Measurements from ENCODE around the gene IPCEF1. TPM values are rescaled to one million over a fixed set of nuclear protein-coding genes. Genes with fewer than 3 reads are reported as not detected.

The IPCEF1 gene
- total and polyA plus RNA-seq, 2 of the 8 experiments (the other 6 are each of a cell fraction or from before 2014, with no cell fraction given): 0.41 to 0.78 TPM

- Histone ChIP-seq H3K14ac (ENCODE audit: insufficient read length) (no peak overlapping the region), H3K79me2 (ENCODE audit: control insufficient read depth in 1 of 2, insufficient read depth in 2 of 2, low read length in 2 of 2) (no peaks in the 10 kb centered on the region), H4K20me1 (replicated peaks in 1 of 2; ENCODE audit: control insufficient read depth in 1 of 2, insufficient read depth in 2 of 2, low read length in 2 of 2) (no peaks in the 10 kb centered on the region), H4K8ac (ENCODE audit: extremely low read depth, insufficient read depth, low read length) (no peak overlapping the region), H3K4me3 (ENCODE audit: extremely low read depth in 1 of 4, insufficient read depth in 2 of 4, low read depth in 3 of 4, low read length in 4 of 4) (no peak overlapping the region), H2BK5ac (ENCODE audit: low read depth, low read length) (no peak overlapping the region), H2BK120ac (replicated peaks; ENCODE audit: low read depth, low read length) (no peak overlapping the region), H3K23ac (ENCODE audit: insufficient read length) (no peak overlapping the region), H4K91ac (replicated peaks; ENCODE audit: insufficient read length, low read length) (no peak overlapping the region), H2BK20ac (ENCODE audit: low read length) (no peak overlapping the region), H3K4me2 (ENCODE audit: insufficient read depth in 1 of 2, low read depth in 2 of 2, low read length in 2 of 2) (no peak overlapping the region), H4K5ac (ENCODE audit: insufficient read length, low read depth, low read length) (no peak overlapping the region), H3K36me3 (ENCODE audit: control insufficient read depth in 2 of 4, insufficient read depth in 4 of 4, low read length in 3 of 4) (no peaks in the 10 kb centered on the region), H3K4ac (replicated peaks; ENCODE audit: insufficient read length, low read depth, low read length) (no peak overlapping the region), H2BK12ac (ENCODE audit: low read depth, low read length) (no peak overlapping the region), H3K79me1 (ENCODE audit: low read depth, low read length) (no peaks in the 10 kb centered on the region), H3K27ac (ENCODE audit: low read depth, low read length) (no peak overlapping the region), H2BK15ac (ENCODE audit: low read length) (no peak overlapping the region), H3K27me3 (replicated peaks in 1 of 4; ENCODE audit: control insufficient read depth in 3 of 4, extremely low read depth in 1 of 4, insufficient read depth in 3 of 4, low read length in 3 of 4) (peaks cover 0 to 1% (median 0%) of the 10 kb centered on the region in 4 experiments; a peak in 1 of 7 replicates), H3K18ac (ENCODE audit: extremely low read depth, low read length) (no peak overlapping the region), H3K56ac (replicated peaks; ENCODE audit: insufficient read length, low read depth, low read length) (no peak overlapping the region), H3K4me1 (replicated peaks in 1 of 4; ENCODE audit: control insufficient read depth in 3 of 4, insufficient read depth in 4 of 4, low read length in 3 of 4) (no peaks in the 10 kb centered on the region), H2AK5ac (ENCODE audit: low read depth, low read length) (no peak overlapping the region), H3K23me2 (ENCODE audit: low read depth, low read length) (no peaks in the 10 kb centered on the region), H3K9me3 (ENCODE audit: insufficient read depth in 2 of 2, low read depth in 1 of 2, low read length in 1 of 2) (peaks cover 5 to 6% of the 10 kb centered on the region in 2 experiments; a peak in 3 of 4 replicates), H2AFZ (ENCODE audit: low read length) (no peak overlapping the region), H3K9ac (replicated peaks in 1 of 4; ENCODE audit: extremely low read depth in 1 of 4, low read depth in 3 of 4, low read length in 3 of 4) (no peak overlapping the region)
- DNase-seq (ENCODE audit: low read depth in 1 of 2, low spot score in 2 of 2) (no peak), FAIRE-seq (no peak)
- 95% methylated on average over 2 of the region's 2 CpGs; no CpG with 5 or more reads in 1 of the 2 experiments for WGBS, 2 experiments (ENCODE audit: extremely low coverage in 1 of 2, insufficient coverage in 1 of 2, insufficient read length in 1 of 2, insufficient replicate concordance in 2 of 2, low coverage in 1 of 2, low lambda C conversion rate in 2 of 2, missing lambda C conversion rate in 1 of 2)
- ChIA-PET POLR2A (ENCODE audit: partially characterized antibody) (no interaction called here), CTCF (ENCODE audit: partially characterized antibody) (interaction anchor here (0.6 to 2.0 kb wide), 8 partner anchors 8 to 70 kb away, joined by 3 to 6 read pairs (median 4); no protein-coding TSS in a partner anchor)
- TF ChIP-seq SIRT6 (IDR thresholded peaks at IDR 0.05; ENCODE audit: low read length): no peak
- no peak for TF ChIP-seq ZNF274 (IDR thresholded peaks at IDR 0.05; ENCODE audit: borderline replicate concordance, extremely low read depth, low read length)
Measured at GRCh38 chr6:154167126-154167525, 189.5 kb downstream of the IPCEF1 start.
